IMR-90 (cell line): ENCODE measurements around the gene PLA2G15. TPM values are rescaled to one million over a fixed set of nuclear protein-coding genes. Genes with fewer than 3 reads are reported as not detected.

Source experiments
- ATAC-seq: fragments of 200-7000 bp; cut with Tn5 transposase; 2 replicates; pipeline ENCODE4 v1.9.1; 2020; ENCODE audit warnings: low read depth, mild to moderate bottlenecking, moderate library complexity
- BruUV-seq: library from RNA; stranded (reverse); fragments of 400-500 nt; replicated peaks from 2 replicates; lab custom pipeline; 2021; lab: Mats Ljungman, UMichigan
- CTCF ChIA-PET: fragments of 300-600 bp; formaldehyde crosslinking; extraction: SDS; loops from one replicate; lab custom pipeline; 2021; ENCODE audit warnings: antibody characterized with exemption; lab: Yijun Ruan, JAX
- POLR2A ChIA-PET: fragments of 300-600 bp; sonication (Branson Sonifier 250); formaldehyde crosslinking; loops from one replicate; lab custom pipeline; 2022; ENCODE audit warnings: antibody characterized with exemption; ENCODE audit not compliant: unreplicated experiment; lab: Charles Lee
- DNase-seq: peaks from one replicate; pipeline ENCODE4 v3.0.0; 2013
- H2AFZ ChIP-seq: replicated peaks from 2 replicates; pipeline ENCODE3; 2013; ENCODE audit warnings: low read length, mild to moderate bottlenecking; ENCODE audit not compliant: poor library complexity
- H2AK5ac ChIP-seq: 2 replicates; pipeline ENCODE4 v1.6.1; 2013; ENCODE audit warnings: low read depth, low read length, inconsistent platforms
- H2AK9ac ChIP-seq: replicated peaks from 2 replicates; pipeline ENCODE3; 2013; ENCODE audit warnings: mild to moderate bottlenecking, low read depth, low read length, moderate library complexity; ENCODE audit not compliant: poor library complexity
- H2BK120ac ChIP-seq: 2 replicates; pipeline ENCODE4 v1.6.1; 2013; ENCODE audit warnings: low read depth, low read length, inconsistent platforms
- H2BK15ac ChIP-seq: 3 replicates; pipeline ENCODE4 v1.6.1; 2013; ENCODE audit warnings: low read depth, low read length, inconsistent platforms
- H2BK20ac ChIP-seq: 2 replicates; pipeline ENCODE4 v1.6.1; 2013; ENCODE audit warnings: low read depth, mild to moderate bottlenecking, inconsistent platforms, low read length, moderate library complexity
- H2BK5ac ChIP-seq: 2 replicates; pipeline ENCODE4 v1.6.1; 2013; ENCODE audit warnings: mild to moderate bottlenecking, low read depth, low read length, inconsistent platforms; ENCODE audit not compliant: poor library complexity, severe bottlenecking
- H3K14ac ChIP-seq: replicated peaks from 2 replicates; pipeline ENCODE4 v1.6.1; 2013; ENCODE audit warnings: low read depth, low read length, inconsistent platforms
- H3K18ac ChIP-seq: 2 replicates; pipeline ENCODE4 v1.6.1; 2013; ENCODE audit warnings: low read depth, low read length, control low read depth
- H3K23ac ChIP-seq: 2 replicates; pipeline ENCODE4 v1.6.1; 2013; ENCODE audit warnings: low read depth, low read length, inconsistent platforms
- H3K27ac ChIP-seq: 2 replicates; pipeline ENCODE4 v1.5.1; 2013; ENCODE audit warnings: mild to moderate bottlenecking, control low read depth, low read length; ENCODE audit not compliant: insufficient read depth
- H3K27me3 ChIP-seq: 2 replicates; pipeline ENCODE4 v1.6.1; 2013; ENCODE audit warnings: low read length; ENCODE audit not compliant: control insufficient read depth, insufficient read depth
- H3K36me3 ChIP-seq: 2 replicates; pipeline ENCODE4 v1.6.1; 2013; ENCODE audit warnings: low read length, mixed read lengths; ENCODE audit not compliant: control insufficient read depth, insufficient read depth
- H3K4ac ChIP-seq: 2 replicates; pipeline ENCODE4 v1.6.1; 2013; ENCODE audit warnings: low read depth, low read length, inconsistent platforms
- H3K4me1 ChIP-seq: 2 replicates; pipeline ENCODE4 v1.6.1; 2013; ENCODE audit warnings: low read length, mixed read lengths; ENCODE audit not compliant: control insufficient read depth, insufficient read depth
- H3K4me2 ChIP-seq: 2 replicates; pipeline ENCODE4 v1.6.1; 2013; ENCODE audit warnings: low read depth, mild to moderate bottlenecking, control low read depth, low read length, moderate library complexity
- H3K4me3 ChIP-seq: 2 replicates; pipeline ENCODE4 v1.5.1; 2013; ENCODE audit warnings: low read depth, mild to moderate bottlenecking, control low read depth, low read length, moderate library complexity; ENCODE audit not compliant: insufficient read depth
- H3K56ac ChIP-seq: 2 replicates; pipeline ENCODE4 v1.6.1; 2013; ENCODE audit warnings: low read length, inconsistent platforms; ENCODE audit not compliant: insufficient read depth; ENCODE audit errors: extremely low read depth
- H3K79me1 ChIP-seq, 2 experiments: 2 replicates each; pipeline ENCODE4 v1.6.1; 2013; ENCODE audit warnings: low read length in 2 of 2, inconsistent platforms in 1 of 2, low read depth in 1 of 2
- H3K9ac ChIP-seq: 2 replicates; pipeline ENCODE4 v1.6.1; 2013; ENCODE audit warnings: low read depth, low read length, control low read depth
- H3K9me1 ChIP-seq: 2 replicates; pipeline ENCODE4 v1.6.1; 2013; ENCODE audit warnings: low read length, inconsistent platforms; ENCODE audit not compliant: insufficient read depth
- H3K9me3 ChIP-seq: 2 replicates; pipeline ENCODE4 v1.6.1; 2013; ENCODE audit warnings: low read length; ENCODE audit not compliant: control insufficient read depth, insufficient read depth
- H4K20me1 ChIP-seq: 2 replicates; pipeline ENCODE4 v1.6.1; 2013; ENCODE audit warnings: low read length, inconsistent platforms; ENCODE audit not compliant: insufficient read depth
- H4K5ac ChIP-seq: 2 replicates; pipeline ENCODE4 v1.6.1; 2013; ENCODE audit warnings: mild to moderate bottlenecking, low read depth, low read length, control low read depth
- H4K8ac ChIP-seq, 2 experiments: 2 replicates each; pipeline ENCODE4 v1.6.1; 2013; ENCODE audit warnings: low read depth in 2 of 2, low read length in 2 of 2, control low read depth in 1 of 2, inconsistent platforms in 1 of 2
- H4K91ac ChIP-seq: 2 replicates; pipeline ENCODE4 v1.6.1; 2013; ENCODE audit warnings: low read depth, low read length, inconsistent platforms; ENCODE audit not compliant: insufficient read depth
- BHLHE40 ChIP-seq: fragments of 150-350 bp; IDR thresholded peaks from 2 replicates; pipeline ENCODE4 v1.6.1; 2016; ENCODE audit warnings: mild to moderate bottlenecking, low read depth, low read length
- CEBPB ChIP-seq: IDR thresholded peaks from 2 replicates; pipeline ENCODE4 v1.6.1; 2012; ENCODE audit warnings: low read depth, low read length, improper control_type of control experiment
- CHD1 ChIP-seq: IDR thresholded peaks from 2 replicates; pipeline ENCODE4 v1.6.1; 2012; ENCODE audit warnings: low read depth, low read length, improper control_type of control experiment
- ELK1 ChIP-seq: fragments of 150-350 bp; IDR thresholded peaks from 2 replicates; pipeline ENCODE4 v1.6.1; 2016; ENCODE audit warnings: low read depth, mild to moderate bottlenecking, low read length, moderate library complexity, borderline replicate concordance
- FOS ChIP-seq: fragments of 150-350 bp; IDR thresholded peaks from 2 replicates; pipeline ENCODE4 v1.6.1; 2016; ENCODE audit warnings: low read depth, low read length
- MAFK ChIP-seq: IDR thresholded peaks from 2 replicates; pipeline ENCODE4 v1.6.1; 2012; ENCODE audit warnings: low read depth, low read length, improper control_type of control experiment
- MAZ ChIP-seq: IDR thresholded peaks from 2 replicates; pipeline ENCODE4 v1.6.1; 2012; ENCODE audit warnings: low read depth, mild to moderate bottlenecking, low read length, improper control_type of control experiment, moderate library complexity, borderline replicate concordance
- MXI1 ChIP-seq: IDR thresholded peaks from 2 replicates; pipeline ENCODE4 v1.6.1; 2012; ENCODE audit warnings: low read depth, mild to moderate bottlenecking, low read length, moderate library complexity, borderline replicate concordance
- NFE2L2 ChIP-seq: fragments of 150-350 bp; IDR thresholded peaks from 2 replicates; pipeline ENCODE4 v1.6.1; 2016; ENCODE audit warnings: low read depth, mild to moderate bottlenecking, low read length
- POLR2A ChIP-seq: IDR thresholded peaks from 2 replicates; pipeline ENCODE4 v1.6.1; 2012; ENCODE audit warnings: mild to moderate bottlenecking, low read depth, low read length
- RAD21 ChIP-seq: IDR thresholded peaks from 2 replicates; pipeline ENCODE4 v1.6.1; 2012; ENCODE audit warnings: low read length, improper control_type of control experiment
- RCOR1 ChIP-seq: IDR thresholded peaks from 2 replicates; pipeline ENCODE4 v1.6.1; 2012; ENCODE audit warnings: mild to moderate bottlenecking, low read length, improper control_type of control experiment; ENCODE audit not compliant: insufficient replicate concordance
- RFX5 ChIP-seq: IDR thresholded peaks from 2 replicates; pipeline ENCODE4 v1.8.0; 2012; ENCODE audit warnings: low read depth, mild to moderate bottlenecking, low read length, moderate library complexity
- WGBS, 2 experiments: methylation state at CpG; one replicate each; pipeline versions ENCODE4 v1.1.5 to v1.1.7; 2013; ENCODE audit warnings: missing lambda C conversion rate in 2 of 2; ENCODE audit not compliant: insufficient read length in 1 of 2; ENCODE audit errors: extremely low coverage in 2 of 2; 5-methylcytosine and 5-hydroxymethylcytosine counted together
- dilution Hi-C: fragments of 300-500 bp; cut with HindIII; formaldehyde crosslinking; loops from one replicate; pipeline ENCODE4 v1.14.3; 2018; ENCODE audit warnings: low sequenced_read_pairs; ENCODE audit not compliant: unreplicated experiment
- in situ Hi-C: fragments of 300-500 bp; cut with MboI; formaldehyde crosslinking; loops from 3 replicates; pipeline ENCODE4 v1.14.3; 2019; ENCODE audit warnings: low sequenced_read_pairs, inconsistent platforms, mixed read lengths
- intact Hi-C: fragments of 100-400 bp; cut with micrococcal nuclease; formaldehyde crosslinking; loops from 2 replicates; pipeline ENCODE4 v1.10.0; 2022
- polyA plus RNA-seq, 3 experiments: library from polyadenylated mRNA; depleted of rRNA; stranded (reverse); fragments of >200 nt; gene quantifications; 2 replicates each; pipeline ENCODE4 v1.2.3, GENCODE V29; 2012; ENCODE audit warnings: low replicate concordance in 1 of 3
- total RNA-seq: library from RNA; depleted of rRNA; stranded (reverse); fragments of >200 nt; gene quantifications from 2 replicates; pipeline ENCODE4 v1.2.3, GENCODE V29; 2012

The PLA2G15 gene
- total and polyA plus RNA-seq, 2 of the 4 experiments (the other 2 are of a cell fraction): 19.5 to 31.7 TPM

GRCh38 chr16:68247932-68248331 lies 2.8 kb downstream of the PLA2G15 start:
- no peak overlapping the region for H2AFZ ChIP-seq
- BruUV-seq: no TSS peak
- dilution Hi-C loops: no loop called here

More at GRCh38 chr16:68247932-68248331, 2.8 kb downstream of the PLA2G15 start:
- ATAC-seq: no peak
- peaks cover 12% of the 10 kb centered on the region for H3K36me3 ChIP-seq
- H3K14ac ChIP-seq: no peak overlapping the region
- CTCF ChIA-PET: interaction anchor here (1.3 kb wide), 1 partner anchor 14 kb away, joined by 4 read pairs; no protein-coding TSS in a partner anchor
- H3K4me1 ChIP-seq: peaks cover 14% of the 10 kb centered on the region
- H3K18ac ChIP-seq: no peak overlapping the region
- no peaks in the 10 kb centered on the region for H3K9me3 ChIP-seq
- peak overlapping the region; percentile 33; the same call in 1 of the 2 replicates for H2AK5ac ChIP-seq
- WGBS, 2 experiments: 100% methylated on average over 1 of the region's 4 CpGs; no CpG with 5 or more reads in 1 of the 2 experiments
- H3K27ac ChIP-seq: no peak overlapping the region
- no peak overlapping the region for H3K9ac ChIP-seq
- POLR2A ChIA-PET: no interaction called here
- H2BK5ac ChIP-seq: no peak overlapping the region
- H2AK9ac ChIP-seq: no peak overlapping the region
- H3K56ac ChIP-seq: no peak overlapping the region
- in situ Hi-C loops: no loop called here
- TF ChIP-seq POLR2A (no peak), RCOR1 (no peak), BHLHE40 (no peak), MAFK (no peak), MXI1 (no peak), CHD1 (no peak), RAD21 (no peak), FOS (no peak), RFX5 (no peak), NFE2L2 (no peak), MAZ (no peak), ELK1 (no peak), CEBPB (no peak)
- no peak overlapping the region for H3K23ac ChIP-seq
- H4K20me1 ChIP-seq: no peaks in the 10 kb centered on the region
- H2BK20ac ChIP-seq: no peak overlapping the region
- no peak overlapping the region for H3K4me3 ChIP-seq
- H3K79me1 ChIP-seq: peaks cover 30 to 51% of the 10 kb centered on the region in 2 experiments
- H2BK120ac ChIP-seq: no peak overlapping the region
- DNase-seq: no peak
- H3K4ac ChIP-seq: no peak overlapping the region
- H4K5ac ChIP-seq: no peak overlapping the region
- intact Hi-C loops: no loop called here
- no peaks in the 10 kb centered on the region for H3K27me3 ChIP-seq
- H3K9me1 ChIP-seq: peaks cover 27% of the 10 kb centered on the region
- H2BK15ac ChIP-seq: no peak overlapping the region
- no peak overlapping the region for H3K4me2 ChIP-seq
- H4K91ac ChIP-seq: no peak overlapping the region
- no peak overlapping the region for H4K8ac ChIP-seq
